ENCODE measurements around the gene CCR3.

Gene CCR3

DNA sequence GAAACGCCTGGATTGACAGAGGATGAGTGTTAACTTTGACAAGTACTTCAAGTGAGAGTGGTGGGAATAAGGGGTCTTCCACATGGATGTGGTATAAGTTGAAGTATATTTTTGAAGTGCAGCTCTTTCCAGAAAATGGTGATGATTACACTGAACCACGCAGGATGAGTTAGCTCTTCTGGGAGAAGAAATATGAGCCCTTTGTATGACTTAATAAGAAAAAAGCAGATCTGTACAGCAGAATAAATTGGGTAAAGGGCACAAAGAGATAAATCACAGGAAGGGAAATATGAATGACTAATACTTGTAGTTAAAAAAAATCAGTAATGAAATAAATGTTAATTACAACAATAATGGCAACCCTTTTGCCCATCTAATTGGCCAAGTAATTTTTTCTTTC, 1.3 kb downstream of the CCR3 start:
- TF ChIP-seq, protein P1, sequence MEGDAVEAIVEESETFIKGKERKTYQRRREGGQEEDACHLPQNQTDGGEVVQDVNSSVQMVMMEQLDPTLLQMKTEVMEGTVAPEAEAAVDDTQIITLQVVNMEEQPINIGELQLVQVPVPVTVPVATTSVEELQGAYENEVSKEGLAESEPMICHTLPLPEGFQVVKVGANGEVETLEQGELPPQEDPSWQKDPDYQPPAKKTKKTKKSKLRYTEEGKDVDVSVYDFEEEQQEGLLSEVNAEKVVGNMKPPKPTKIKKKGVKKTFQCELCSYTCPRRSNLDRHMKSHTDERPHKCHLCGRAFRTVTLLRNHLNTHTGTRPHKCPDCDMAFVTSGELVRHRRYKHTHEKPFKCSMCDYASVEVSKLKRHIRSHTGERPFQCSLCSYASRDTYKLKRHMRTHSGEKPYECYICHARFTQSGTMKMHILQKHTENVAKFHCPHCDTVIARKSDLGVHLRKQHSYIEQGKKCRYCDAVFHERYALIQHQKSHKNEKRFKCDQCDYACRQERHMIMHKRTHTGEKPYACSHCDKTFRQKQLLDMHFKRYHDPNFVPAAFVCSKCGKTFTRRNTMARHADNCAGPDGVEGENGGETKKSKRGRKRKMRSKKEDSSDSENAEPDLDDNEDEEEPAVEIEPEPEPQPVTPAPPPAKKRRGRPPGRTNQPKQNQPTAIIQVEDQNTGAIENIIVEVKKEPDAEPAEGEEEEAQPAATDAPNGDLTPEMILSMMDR (IDR thresholded peaks at IDR 0.05; ENCODE audit: low read depth, low read length, missing control alignments): no peak
- H3K4me3 ChIP-seq (replicated peaks; ENCODE audit: low read depth, low read length): no peak overlapping the region
- DNase-seq (ENCODE audit: extremely low read depth, low read depth): no peak

GRCh38 chr3:46245146-46245545, 2.9 kb downstream of the CCR3 start:
- DNase-seq (ENCODE audit: extremely low read depth, low read depth): no peak
- TF ChIP-seq, protein P1 (IDR thresholded peaks at IDR 0.05; ENCODE audit: low read depth, low read length, missing control alignments): no peak
- no peak overlapping the region for H3K4me3 ChIP-seq (replicated peaks; ENCODE audit: low read depth, low read length)

- DNase-seq (ENCODE audit: extremely low read depth, low read depth): no peak
- H3K4me3 ChIP-seq (replicated peaks; ENCODE audit: low read depth, low read length): no peak overlapping the region
- TF ChIP-seq, protein P1 (IDR thresholded peaks at IDR 0.05; ENCODE audit: low read depth, low read length, missing control alignments): no peak
Observed at GRCh38 chr3:46252980-46253379, 10.7 kb downstream of the CCR3 start.

GRCh38 chr3:46258525-46258924, 16.3 kb downstream of the CCR3 start:
- DNase-seq (ENCODE audit: extremely low read depth, low read depth): no peak
- TF ChIP-seq, protein P1 (IDR thresholded peaks at IDR 0.05; ENCODE audit: low read depth, low read length, missing control alignments): no peak
- H3K4me3 ChIP-seq (replicated peaks; ENCODE audit: low read depth, low read length): no peak overlapping the region

DNA sequence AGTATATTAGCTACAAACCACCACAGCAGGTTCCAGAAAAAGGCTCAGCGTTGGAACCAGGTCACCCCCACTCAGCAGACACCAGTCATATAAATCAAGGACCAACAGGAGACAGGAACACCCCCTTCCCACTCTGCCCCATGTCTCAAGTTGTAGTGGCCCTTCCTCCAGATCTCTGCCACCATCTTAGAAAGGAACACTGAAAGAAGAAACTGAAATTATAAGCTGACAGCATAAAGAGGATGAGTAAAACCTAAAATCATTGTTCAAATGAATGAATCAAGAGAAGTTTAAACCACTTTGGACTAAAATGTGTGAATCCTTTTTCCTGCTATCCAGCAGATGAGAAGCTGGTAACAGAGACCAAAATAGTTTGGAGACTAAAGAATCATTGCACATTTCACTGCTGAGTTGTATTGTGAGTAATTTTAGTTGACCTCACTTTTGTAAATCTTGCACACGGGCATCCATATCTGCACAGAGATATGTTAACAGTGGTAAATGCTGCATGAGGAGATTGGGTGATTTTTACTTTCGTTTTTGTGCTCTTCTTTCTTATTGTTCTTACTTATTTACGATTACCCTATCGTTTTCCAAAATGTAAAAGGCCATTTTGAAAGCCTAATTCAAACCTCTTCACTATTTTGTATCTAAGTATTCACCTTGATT, 19.8 kb downstream of the CCR3 start:
- no peak for DNase-seq (ENCODE audit: extremely low read depth, low read depth)
- no peak overlapping the region for H3K4me3 ChIP-seq (replicated peaks; ENCODE audit: low read depth, low read length)
- TF ChIP-seq, protein P1 (IDR thresholded peaks at IDR 0.05; ENCODE audit: low read depth, low read length, missing control alignments): no peak

DNA sequence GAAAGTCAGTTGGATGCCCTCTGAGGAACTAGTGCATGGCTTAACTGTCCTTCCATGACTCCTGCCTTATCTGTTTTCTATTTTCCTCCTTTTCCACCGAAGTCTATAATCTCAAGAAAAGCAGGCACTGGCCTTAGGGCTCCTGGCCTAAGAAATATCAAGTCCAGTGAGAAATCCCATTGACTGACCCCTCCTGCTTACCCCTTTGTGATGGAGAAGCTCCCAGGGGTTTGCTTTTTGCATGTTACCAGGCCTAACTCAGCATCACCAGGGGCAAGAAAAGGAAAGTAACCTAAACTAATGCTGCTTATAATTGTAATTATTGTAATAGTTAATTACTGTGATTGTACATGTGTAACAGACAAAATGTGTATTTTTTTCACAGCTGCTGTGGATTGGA, 21.7 kb downstream of the CCR3 start:
- TF ChIP-seq, protein P1 (IDR thresholded peaks at IDR 0.05; ENCODE audit: low read depth, low read length, missing control alignments): no peak
- DNase-seq (ENCODE audit: extremely low read depth, low read depth): no peak

GRCh38 chr3:46266598-46266997, 24.3 kb downstream of the CCR3 start:
- DNase-seq (ENCODE audit: extremely low read depth, low read depth): no peak
- no peak overlapping the region for H3K4me3 ChIP-seq (replicated peaks; ENCODE audit: low read depth, low read length)
- TF ChIP-seq, protein P1 (IDR thresholded peaks at IDR 0.05; ENCODE audit: low read depth, low read length, missing control alignments): no peak

More for the DNA sequence above, 21.7 kb downstream of the CCR3 start:
- no peak overlapping the region for H3K4me3 ChIP-seq (replicated peaks; ENCODE audit: low read depth, low read length)
